ENCODE data around the gene ARAP2. TPM values are rescaled to one million over a fixed set of nuclear protein-coding genes. Genes with fewer than 3 reads are reported as not detected.

ARAP2 gene
- total and polyA plus RNA-seq, 9 donors, result 0.76 to 77.3 (median 5.9) TPM

- Histone ChIP-seq H3K27me3 (no peaks in the 10 kb centered on the region), H3K4me1 (ENCODE audit: insufficient read depth) (no peaks in the 10 kb centered on the region), H3K27ac (no peak overlapping the region), H3K36me3 (no peaks in the 10 kb centered on the region), H3K9me3 (no peaks in the 10 kb centered on the region), H3K4me3 (no peak overlapping the region)
- intact Hi-C loops (cut with DNase I), result no loop called here
- DNase-seq, result no peak
- WGBS, 3 donors, result 34 to 56% (median 43%) methylated on average over 2 of the region's 2 CpGs
- TF ChIP-seq CTCF (IDR thresholded peaks at IDR 0.05) (no peak), EP300 (IDR thresholded peaks at IDR 0.05) (no peak), POLR2A (IDR thresholded peaks at IDR 0.05) (no peak)
These were observed 115.6 kb downstream of the ARAP2 start for GRCh38 chr4:36128689-36129088.

- intact Hi-C loops (cut with DNase I), result no loop called here
- H3K27ac ChIP-seq, result no peak overlapping the region
- H3K4me1 ChIP-seq (ENCODE audit: insufficient read depth), result no peaks in the 10 kb centered on the region
- H3K36me3 ChIP-seq, result no peaks in the 10 kb centered on the region
- no peaks in the 10 kb centered on the region for H3K9me3 ChIP-seq
- TF ChIP-seq CTCF (IDR thresholded peaks at IDR 0.05) (no peak), POLR2A (IDR thresholded peaks at IDR 0.05) (no peak), EP300 (IDR thresholded peaks at IDR 0.05) (no peak)
- DNase-seq, result no peak
- no peak overlapping the region for H3K4me3 ChIP-seq
- WGBS, 3 donors, result 76 to 83% (median 82%) methylated on average over 1 of the region's 1 CpG
- H3K27me3 ChIP-seq, result no peaks in the 10 kb centered on the region
These were observed 120.4 kb downstream of the ARAP2 start for GRCh38 chr4:36123906-36124305.

- no peaks in the 10 kb centered on the region for H3K9me3 ChIP-seq
- intact Hi-C loops (cut with DNase I), result no loop called here
- no peak for TF ChIP-seq EP300 (IDR thresholded peaks at IDR 0.05)
- no peaks in the 10 kb centered on the region for H3K27me3 ChIP-seq
- DNase-seq, result no peak
- H3K27ac ChIP-seq, result no peak overlapping the region
- H3K36me3 ChIP-seq, result no peaks in the 10 kb centered on the region
- H3K4me3 ChIP-seq, result no peak overlapping the region
- no peaks in the 10 kb centered on the region for H3K4me1 ChIP-seq (ENCODE audit: insufficient read depth)
- WGBS, 3 donors, result 84 to 89% (median 86%) methylated on average over 3 of the region's 3 CpGs
These were observed 129.0 kb downstream of the ARAP2 start for GRCh38 chr4:36115312-36115711.

GRCh38 chr4:36111172-36111571, 133.1 kb downstream of the ARAP2 start:
- Histone ChIP-seq H3K27ac (no peak overlapping the region), H3K27me3 (no peaks in the 10 kb centered on the region), H3K36me3 (no peaks in the 10 kb centered on the region), H3K4me3 (no peak overlapping the region), H3K4me1 (ENCODE audit: insufficient read depth) (no peaks in the 10 kb centered on the region), H3K9me3 (no peaks in the 10 kb centered on the region)
- intact Hi-C loops (cut with DNase I), result no loop called here
- no peak for DNase-seq
- TF ChIP-seq CTCF (IDR thresholded peaks at IDR 0.05) (no peak), POLR2A (IDR thresholded peaks at IDR 0.05) (no peak), EP300 (IDR thresholded peaks at IDR 0.05) (no peak)

GRCh38 chr4:36099509-36099908, 144.8 kb downstream of the ARAP2 start:
- Histone ChIP-seq H3K4me1 (ENCODE audit: insufficient read depth) (no peaks in the 10 kb centered on the region), H3K9me3 (no peaks in the 10 kb centered on the region), H3K36me3 (no peaks in the 10 kb centered on the region), H3K27ac (no peak overlapping the region), H3K27me3 (no peaks in the 10 kb centered on the region), H3K4me3 (no peak overlapping the region)
- no peak for DNase-seq
- TF ChIP-seq EP300 (IDR thresholded peaks at IDR 0.05), result no peak
- no peak for TF ChIP-seq CTCF (IDR thresholded peaks at IDR 0.05)
- TF ChIP-seq POLR2A (IDR thresholded peaks at IDR 0.05), result no peak
- WGBS, 3 donors, result 90 to 94% (median 92%) methylated on average over 3 of the region's 3 CpGs
- intact Hi-C loops (cut with DNase I), result no loop called here
